Upper lobe of left lung (tissue), 6 donors: ENCODE data around the gene TP63. TPM values are rescaled to one million over a fixed set of nuclear protein-coding genes. Genes with fewer than 3 reads are reported as not detected.

ENCODE experiments used
- ATAC-seq, 2 donors: fragments of 200-7000 bp; cut with Tn5 transposase; one replicate each; pipeline ENCODE4 v1.9.1; 2022; ENCODE audit warnings: mild to moderate bottlenecking in 2 of 2, moderate library complexity in 2 of 2; ENCODE audit not compliant: low FRiP score in 2 of 2
- DNase-seq, 2 donors: peaks; one replicate each; pipeline ENCODE4 v3.0.0-alpha.2; 2019 to 2020
- H3K27ac ChIP-seq, 4 donors: fragments of 200-600 bp; sonication (generic); one replicate each; pipeline ENCODE4 v1.5.1; 2016 to 2019
- H3K27me3 ChIP-seq, 4 donors: fragments of 200-600 bp; sonication (generic); one replicate each; pipeline ENCODE4 v1.5.1; 2017 to 2019
- H3K36me3 ChIP-seq, 4 donors: fragments of 200-600 bp; sonication (generic); one replicate each; pipeline ENCODE4 v1.5.1; 2016 to 2019
- H3K4me1 ChIP-seq, 4 donors: fragments of 200-600 bp; sonication (generic); one replicate each; pipeline ENCODE4 v1.5.1; 2018 to 2019
- H3K4me3 ChIP-seq, 4 donors: fragments of 200-600 bp; sonication (generic); one replicate each; pipeline ENCODE4 v1.5.1; 2017 to 2019; ENCODE audit warnings: mild to moderate bottlenecking in 2 of 4, moderate library complexity in 1 of 4
- H3K9me3 ChIP-seq, 4 donors: fragments of 200-600 bp; sonication (generic); one replicate each; pipeline ENCODE4 v1.5.1; 2018 to 2019
- EP300 ChIP-seq, 4 donors: sonication (generic); formaldehyde crosslinking; IDR thresholded peaks; one replicate each; pipeline ENCODE4 v1.5.1; 2017; ENCODE audit warnings: antibody characterized with exemption in 4 of 4, control low read depth in 2 of 4
- POLR2A ChIP-seq, 4 donors: fragments of 450-650 bp; IDR thresholded peaks; one replicate each; pipeline ENCODE4 v1.5.1; 2016 to 2017; ENCODE audit warnings: antibody characterized with exemption in 4 of 4, mild to moderate bottlenecking in 2 of 4
- POLR2AphosphoS5 ChIP-seq, 2 donors: sonication (generic); formaldehyde crosslinking; IDR thresholded peaks; one replicate each; pipeline ENCODE4 v1.5.1; 2017; ENCODE audit warnings: antibody characterized with exemption in 2 of 2
- WGBS, 2 donors: methylation state at CpG; one replicate each; pipeline ENCODE4 v1.1.5; 2017 to 2018; 5-methylcytosine and 5-hydroxymethylcytosine counted together
- total RNA-seq, 6 donors: library from RNA; depleted of rRNA in 4 of 6; stranded (reverse); fragments of >200 nt in 4 of 6; gene quantifications; one replicate each; pipeline versions ENCODE4 v1.1.0 to v1.2.1, GENCODE V29; 2016 to 2021
- TF ChIP-seq, protein P1 (sequence below), 6 experiments: fragments of 450-650 bp in 4 of 6; fragments of 200-600 bp in 2 of 6; sonication (generic) in 2 of 6; IDR thresholded peaks; one replicate each; pipeline ENCODE4 v1.5.1; 2016 to 2019; ENCODE audit warnings: antibody characterized with exemption in 6 of 6
- donor health status: DM: no; HTN: no; CAD: no; lungs with moderate emphysema.
- donor health status: DM: no; HTN: yes; CAD: no; lungs with severe emphysema.

TP63 gene
- total RNA-seq, 6 donors from 2014 or later = 1.0 to 8.8 (median 2.8) TPM

DNA sequence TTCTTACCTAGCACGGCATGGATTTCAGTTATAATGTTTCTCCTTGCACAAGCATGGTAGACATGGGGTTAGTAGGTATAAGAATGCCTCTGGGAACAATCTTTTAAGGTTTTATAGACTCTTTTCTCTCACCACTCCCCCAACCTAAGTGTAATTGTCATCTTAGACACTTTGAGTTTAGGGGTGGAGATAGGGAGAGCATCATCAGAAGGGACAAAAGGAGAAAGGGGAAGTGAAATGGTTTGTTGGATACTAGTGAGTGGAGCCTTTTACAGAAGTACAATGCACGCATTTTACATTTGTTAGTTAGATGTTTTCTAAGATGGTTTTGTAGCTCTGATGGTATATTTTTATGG lies 189.2 kb downstream of the TP63 start:
- WGBS, 2 donors = 88 to 91% methylated on average over 2 of the region's 2 CpGs
- no peaks in the 10 kb centered on the region for H3K27me3 ChIP-seq
- no peak for TF ChIP-seq EP300 (IDR thresholded peaks at IDR 0.05)
- no peak for TF ChIP-seq POLR2A (IDR thresholded peaks at IDR 0.05)
- no peak for TF ChIP-seq POLR2AphosphoS5 (IDR thresholded peaks at IDR 0.05)
- TF ChIP-seq, protein P1, sequence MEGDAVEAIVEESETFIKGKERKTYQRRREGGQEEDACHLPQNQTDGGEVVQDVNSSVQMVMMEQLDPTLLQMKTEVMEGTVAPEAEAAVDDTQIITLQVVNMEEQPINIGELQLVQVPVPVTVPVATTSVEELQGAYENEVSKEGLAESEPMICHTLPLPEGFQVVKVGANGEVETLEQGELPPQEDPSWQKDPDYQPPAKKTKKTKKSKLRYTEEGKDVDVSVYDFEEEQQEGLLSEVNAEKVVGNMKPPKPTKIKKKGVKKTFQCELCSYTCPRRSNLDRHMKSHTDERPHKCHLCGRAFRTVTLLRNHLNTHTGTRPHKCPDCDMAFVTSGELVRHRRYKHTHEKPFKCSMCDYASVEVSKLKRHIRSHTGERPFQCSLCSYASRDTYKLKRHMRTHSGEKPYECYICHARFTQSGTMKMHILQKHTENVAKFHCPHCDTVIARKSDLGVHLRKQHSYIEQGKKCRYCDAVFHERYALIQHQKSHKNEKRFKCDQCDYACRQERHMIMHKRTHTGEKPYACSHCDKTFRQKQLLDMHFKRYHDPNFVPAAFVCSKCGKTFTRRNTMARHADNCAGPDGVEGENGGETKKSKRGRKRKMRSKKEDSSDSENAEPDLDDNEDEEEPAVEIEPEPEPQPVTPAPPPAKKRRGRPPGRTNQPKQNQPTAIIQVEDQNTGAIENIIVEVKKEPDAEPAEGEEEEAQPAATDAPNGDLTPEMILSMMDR (IDR thresholded peaks at IDR 0.05) = no peak

DNA sequence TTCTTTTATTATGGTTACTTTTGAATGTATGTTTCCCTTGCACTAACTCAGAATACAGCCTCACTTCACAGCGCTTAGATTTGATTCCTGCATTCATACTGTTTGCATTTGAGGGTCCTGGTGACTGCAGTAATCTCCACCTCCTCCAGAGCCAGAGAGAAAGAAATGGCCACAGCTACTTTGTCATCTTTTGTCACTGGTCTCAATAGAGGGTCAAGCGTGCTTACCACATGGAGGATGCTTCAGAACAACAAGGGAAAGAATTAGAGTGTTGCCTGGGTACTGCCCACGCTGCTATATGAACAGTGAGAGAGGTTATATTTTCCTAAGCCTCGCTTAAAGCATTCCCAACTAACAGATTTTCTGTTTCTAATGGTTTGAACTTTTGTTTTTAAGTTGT lies 190.1 kb downstream of the TP63 start:
- Histone ChIP-seq H3K4me3 (no peak overlapping the region), H3K36me3 (no peaks in the 10 kb centered on the region), H3K4me1 (no peaks in the 10 kb centered on the region), H3K9me3 (no peaks in the 10 kb centered on the region), H3K27ac (no peak overlapping the region), H3K27me3 (no peaks in the 10 kb centered on the region)
- TF ChIP-seq POLR2A (IDR thresholded peaks at IDR 0.05) = no peak
- DNase-seq (no peak), ATAC-seq (no peak)
- 57 to 59% methylated on average over 4 of the region's 4 CpGs for WGBS, 2 donors

More for the DNA sequence above, 189.2 kb downstream of the TP63 start:
- Histone ChIP-seq H3K9me3 (no peaks in the 10 kb centered on the region), H3K27ac (no peak overlapping the region), H3K36me3 (no peaks in the 10 kb centered on the region), H3K4me3 (no peak overlapping the region), H3K4me1 (no peaks in the 10 kb centered on the region)
- DNase-seq = no peak
- ATAC-seq = no peak

DNA sequence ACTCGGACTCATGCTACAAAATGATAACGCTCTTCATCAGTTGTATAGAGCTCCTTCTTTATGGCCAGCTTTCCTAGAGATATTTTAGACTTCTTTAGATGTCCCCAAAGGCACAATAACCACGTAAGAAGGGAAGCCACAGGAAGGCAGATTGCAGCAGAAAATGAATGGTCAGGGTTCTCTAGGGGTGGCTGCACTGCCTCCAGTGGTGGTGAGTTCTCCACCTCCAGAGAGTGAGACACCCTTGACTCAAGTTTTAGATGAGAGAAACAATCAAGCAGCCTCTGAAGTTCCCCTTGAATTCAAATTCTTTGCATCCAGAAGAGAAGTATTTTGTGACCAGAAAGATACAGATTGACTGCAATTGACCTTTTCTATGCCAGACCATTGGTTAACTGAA lies 191.5 kb downstream of the TP63 start:
- DNase-seq (no peak), ATAC-seq (no peak)
- Histone ChIP-seq H3K4me1 (no peaks in the 10 kb centered on the region), H3K36me3 (no peaks in the 10 kb centered on the region), H3K9me3 (no peaks in the 10 kb centered on the region), H3K27ac (no peak overlapping the region), H3K27me3 (no peaks in the 10 kb centered on the region), H3K4me3 (no peak overlapping the region)
- TF ChIP-seq EP300 (IDR thresholded peaks at IDR 0.05) (no peak), POLR2AphosphoS5 (IDR thresholded peaks at IDR 0.05) (no peak), POLR2A (IDR thresholded peaks at IDR 0.05) (no peak)
- TF ChIP-seq, protein P1 (IDR thresholded peaks at IDR 0.05) = no peak
- 44 to 70% methylated on average over 3 of the region's 3 CpGs for WGBS, 2 donors

DNA sequence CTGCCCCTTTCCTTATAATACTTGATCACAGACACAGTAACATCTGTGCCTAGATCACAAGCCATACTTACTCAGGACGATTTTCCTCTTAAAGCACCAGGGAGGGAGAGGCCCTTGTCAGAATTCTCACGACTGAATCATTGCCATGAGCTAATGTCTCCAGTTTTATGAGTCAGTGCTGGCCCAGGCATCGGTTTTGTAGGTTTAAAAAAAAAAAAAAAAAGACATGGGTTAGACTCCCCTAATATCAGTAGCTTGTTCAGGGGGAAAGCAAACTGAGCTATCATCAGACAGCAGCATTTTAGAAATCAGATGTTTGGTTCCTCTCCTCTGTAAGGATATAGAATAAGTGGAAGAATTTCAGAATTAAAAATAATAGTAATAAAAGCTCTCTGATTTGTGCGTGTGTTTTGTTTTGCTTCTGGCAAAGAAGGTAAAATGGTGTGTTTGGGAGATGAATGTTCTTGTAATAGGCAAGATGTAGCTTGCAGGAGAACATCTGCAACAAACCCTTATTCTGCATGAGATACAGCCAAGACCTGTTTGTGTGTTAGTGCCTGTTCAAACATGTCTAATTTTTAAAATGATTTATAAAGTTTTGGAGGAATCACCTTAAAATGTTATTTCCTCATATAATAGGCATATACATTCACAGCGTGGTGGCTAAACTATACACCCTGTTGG lies 193.6 kb downstream of the TP63 start:
- no peaks in the 10 kb centered on the region for H3K4me1 ChIP-seq
- H3K9me3 ChIP-seq = no peaks in the 10 kb centered on the region
- peak in 1 of 2 donors; percentile 92 for ATAC-seq
- DNase-seq = no peak
- no peak overlapping the region for H3K4me3 ChIP-seq
- WGBS, 2 donors = 60 to 74% methylated on average over 5 of the region's 5 CpGs
- no peaks in the 10 kb centered on the region for H3K27me3 ChIP-seq
- no peak for TF ChIP-seq POLR2AphosphoS5 (IDR thresholded peaks at IDR 0.05)
- TF ChIP-seq, protein P1 (IDR thresholded peaks at IDR 0.05) = no peak
- no peak for TF ChIP-seq EP300 (IDR thresholded peaks at IDR 0.05)
- TF ChIP-seq POLR2A (IDR thresholded peaks at IDR 0.05) = no peak
- H3K27ac ChIP-seq = no peak overlapping the region
- no peaks in the 10 kb centered on the region for H3K36me3 ChIP-seq

DNA sequence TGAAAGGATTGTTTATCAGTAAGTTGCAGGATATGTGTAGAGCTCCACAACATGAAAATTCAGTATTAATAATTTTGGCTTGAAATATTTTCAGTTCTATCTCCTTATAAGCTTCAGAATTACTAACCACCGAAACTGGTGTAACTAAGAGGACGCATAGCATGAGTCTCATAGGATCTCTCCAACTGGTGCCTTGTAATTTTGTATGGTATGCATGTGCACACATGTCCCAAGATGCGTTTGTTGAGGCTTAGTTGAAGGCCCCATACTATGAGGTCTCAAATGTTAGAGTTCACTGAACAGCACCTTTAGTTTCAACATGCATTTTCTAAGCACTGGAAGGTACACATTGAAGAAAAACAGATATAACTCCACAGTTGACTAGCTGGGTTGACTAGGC lies 195.4 kb downstream of the TP63 start:
- H3K27me3 ChIP-seq = no peaks in the 10 kb centered on the region
- no peak for TF ChIP-seq POLR2A (IDR thresholded peaks at IDR 0.05)
- TF ChIP-seq, protein P1 (IDR thresholded peaks at IDR 0.05) = no peak
- H3K9me3 ChIP-seq = no peaks in the 10 kb centered on the region
- no peaks in the 10 kb centered on the region for H3K36me3 ChIP-seq
- no peak overlapping the region for H3K4me3 ChIP-seq
- no peaks in the 10 kb centered on the region for H3K4me1 ChIP-seq
- 84% methylated on average over 3 of the region's 3 CpGs for WGBS, 2 donors
- no peak overlapping the region for H3K27ac ChIP-seq
- DNase-seq = no peak
- no peak for ATAC-seq
